ENCODE data around the gene EXOC3L2.

The EXOC3L2 gene

GRCh38 chr19:45267296-45267695 lies 22.1 kb upstream of the EXOC3L2 start:
- TF ChIP-seq, protein P1, sequence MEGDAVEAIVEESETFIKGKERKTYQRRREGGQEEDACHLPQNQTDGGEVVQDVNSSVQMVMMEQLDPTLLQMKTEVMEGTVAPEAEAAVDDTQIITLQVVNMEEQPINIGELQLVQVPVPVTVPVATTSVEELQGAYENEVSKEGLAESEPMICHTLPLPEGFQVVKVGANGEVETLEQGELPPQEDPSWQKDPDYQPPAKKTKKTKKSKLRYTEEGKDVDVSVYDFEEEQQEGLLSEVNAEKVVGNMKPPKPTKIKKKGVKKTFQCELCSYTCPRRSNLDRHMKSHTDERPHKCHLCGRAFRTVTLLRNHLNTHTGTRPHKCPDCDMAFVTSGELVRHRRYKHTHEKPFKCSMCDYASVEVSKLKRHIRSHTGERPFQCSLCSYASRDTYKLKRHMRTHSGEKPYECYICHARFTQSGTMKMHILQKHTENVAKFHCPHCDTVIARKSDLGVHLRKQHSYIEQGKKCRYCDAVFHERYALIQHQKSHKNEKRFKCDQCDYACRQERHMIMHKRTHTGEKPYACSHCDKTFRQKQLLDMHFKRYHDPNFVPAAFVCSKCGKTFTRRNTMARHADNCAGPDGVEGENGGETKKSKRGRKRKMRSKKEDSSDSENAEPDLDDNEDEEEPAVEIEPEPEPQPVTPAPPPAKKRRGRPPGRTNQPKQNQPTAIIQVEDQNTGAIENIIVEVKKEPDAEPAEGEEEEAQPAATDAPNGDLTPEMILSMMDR (IDR thresholded peaks at IDR 0.05; ENCODE audit: extremely low read depth, missing control alignments) = no peak
- no peak for DNase-seq (ENCODE audit: low spot score)

GRCh38 chr19:45265375-45265774 lies 20.2 kb upstream of the EXOC3L2 start:
- TF ChIP-seq, protein P1 (IDR thresholded peaks at IDR 0.05; ENCODE audit: extremely low read depth, missing control alignments) = no peak
- no peak for DNase-seq (ENCODE audit: low spot score)

DNA sequence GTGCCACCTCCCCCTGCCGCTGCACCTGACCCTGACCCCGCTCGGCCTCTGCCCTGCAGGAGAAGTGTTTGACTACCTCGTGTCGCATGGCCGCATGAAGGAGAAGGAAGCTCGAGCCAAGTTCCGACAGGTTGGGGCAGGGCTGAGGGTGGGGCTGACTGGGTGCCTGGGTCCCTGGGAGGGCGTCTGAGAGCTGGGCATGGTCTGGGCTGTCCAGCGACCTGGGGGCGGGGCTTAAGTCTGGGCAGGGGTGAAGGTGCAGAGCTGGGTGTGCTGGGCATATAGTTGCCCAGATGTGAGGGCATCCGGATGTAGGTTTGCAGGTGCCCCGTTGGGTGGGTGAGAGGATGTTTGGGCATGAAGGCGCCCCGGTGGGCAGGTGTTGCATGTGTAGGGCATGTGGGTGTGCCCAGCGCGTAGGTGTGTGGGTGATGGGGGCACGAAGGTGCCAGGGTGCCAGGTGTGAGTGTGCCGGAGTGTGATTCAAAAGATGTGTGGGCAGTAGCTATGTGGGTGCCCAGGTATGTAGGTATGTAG lies 19.6 kb upstream of the EXOC3L2 start:
- TF ChIP-seq, protein P1 (IDR thresholded peaks at IDR 0.05; ENCODE audit: extremely low read depth, missing control alignments) = no peak
- DNase-seq (ENCODE audit: low spot score) = no peak

GRCh38 chr19:45263013-45263412 lies 17.8 kb upstream of the EXOC3L2 start:
- no peak for DNase-seq (ENCODE audit: low spot score)
- TF ChIP-seq, protein P1 (IDR thresholded peaks at IDR 0.05; ENCODE audit: extremely low read depth, missing control alignments) = no peak

- DNase-seq (ENCODE audit: low spot score) = no peak
- TF ChIP-seq, protein P1 (IDR thresholded peaks at IDR 0.05; ENCODE audit: extremely low read depth, missing control alignments) = no peak
These were observed 17.4 kb upstream of the EXOC3L2 start for GRCh38 chr19:45262570-45262969.

DNA sequence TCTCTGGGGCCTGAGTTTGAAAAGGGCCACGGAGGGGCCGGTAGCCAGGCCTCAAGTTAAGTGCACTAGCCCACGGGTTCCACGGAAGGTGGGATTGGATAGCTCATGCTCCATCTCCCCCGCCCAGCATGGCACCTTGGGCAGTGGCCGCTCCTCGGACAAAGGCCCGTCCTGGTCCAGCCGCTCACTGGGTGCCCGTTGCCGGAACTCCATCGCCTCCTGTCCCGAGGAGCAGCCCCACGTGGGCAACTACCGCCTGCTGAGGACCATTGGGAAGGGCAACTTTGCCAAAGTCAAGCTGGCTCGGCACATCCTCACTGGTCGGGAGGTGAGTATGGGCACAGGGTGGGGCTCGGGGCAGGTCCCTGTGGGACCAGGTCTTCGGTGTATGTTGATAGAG lies 13.7 kb upstream of the EXOC3L2 start:
- DNase-seq (ENCODE audit: low spot score) = no peak
- TF ChIP-seq, protein P1 (IDR thresholded peaks at IDR 0.05; ENCODE audit: extremely low read depth, missing control alignments) = no peak

DNA sequence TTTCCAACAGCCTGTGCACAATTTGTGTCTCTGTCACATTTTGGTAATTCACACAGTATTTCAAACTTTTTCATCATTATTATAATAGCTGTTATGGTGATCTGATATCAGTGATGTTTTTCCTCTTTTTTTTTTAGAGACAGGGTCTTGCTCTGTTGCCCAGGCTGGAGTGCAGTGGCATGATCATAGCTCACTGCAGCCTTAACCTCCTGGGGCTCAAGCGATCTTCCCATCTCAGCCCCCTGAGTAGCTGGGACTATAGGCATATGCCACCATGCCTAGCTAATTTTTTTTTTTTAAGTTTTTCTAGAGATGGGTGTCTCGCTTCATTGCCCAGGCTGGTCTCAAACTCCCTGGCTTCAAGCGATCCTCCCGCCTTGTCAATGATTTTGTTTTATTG lies 11.6 kb upstream of the EXOC3L2 start:
- no peak for DNase-seq (ENCODE audit: low spot score)
- TF ChIP-seq, protein P1 (IDR thresholded peaks at IDR 0.05; ENCODE audit: extremely low read depth, missing control alignments) = no peak
